IMR-90 (cell line): ENCODE results near the gene LARP1.

Source experiments
- CEBPB ChIP-seq: IDR thresholded peaks from 2 replicates; pipeline ENCODE4 v1.6.1; 2012; ENCODE audit warnings: low read depth, low read length, improper control_type of control experiment
- POLR2A ChIP-seq: IDR thresholded peaks from 2 replicates; pipeline ENCODE4 v1.6.1; 2012; ENCODE audit warnings: mild to moderate bottlenecking, low read depth, low read length
- TF ChIP-seq, protein P1 (sequence below): conservative IDR thresholded peaks from 2 replicates; pipeline ENCODE4 v1.5.1; 2012; ENCODE audit warnings: mild to moderate bottlenecking, low read depth, low read length, improper control_type of control experiment

DNA sequence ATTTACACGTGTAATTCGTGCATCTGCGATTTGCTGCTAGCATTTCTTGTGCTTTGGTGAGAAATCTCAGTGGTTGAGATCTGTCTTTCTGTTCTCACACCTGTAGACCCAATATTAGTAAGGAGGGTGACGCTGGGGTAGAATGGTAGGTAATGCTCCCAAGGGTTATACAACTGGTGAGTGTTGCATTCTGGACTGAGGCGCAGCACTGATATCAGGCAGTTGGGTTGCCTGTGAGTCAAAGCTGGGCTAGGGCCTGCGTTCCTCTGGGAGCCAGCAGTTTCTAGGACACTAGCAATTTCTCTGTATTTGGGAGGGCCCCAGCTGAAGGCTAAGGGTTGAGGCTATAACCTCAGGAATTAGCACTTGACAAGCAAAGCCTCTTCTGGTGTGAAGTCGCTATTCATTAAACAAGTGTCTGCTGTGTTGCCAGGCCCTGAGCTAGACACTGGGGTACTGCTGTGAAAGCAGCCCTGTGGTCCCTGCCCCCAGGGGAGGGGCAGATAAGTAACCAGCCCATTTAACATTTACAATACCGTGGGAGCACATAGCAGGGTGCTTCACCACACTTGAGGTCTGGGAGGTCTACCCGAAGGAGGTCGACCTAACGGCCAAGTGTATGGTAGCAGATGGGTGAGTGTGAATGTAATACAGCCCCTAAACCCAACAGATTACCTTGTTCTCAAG, 28.7 kb downstream of the LARP1 start:
- TF ChIP-seq, protein P1, sequence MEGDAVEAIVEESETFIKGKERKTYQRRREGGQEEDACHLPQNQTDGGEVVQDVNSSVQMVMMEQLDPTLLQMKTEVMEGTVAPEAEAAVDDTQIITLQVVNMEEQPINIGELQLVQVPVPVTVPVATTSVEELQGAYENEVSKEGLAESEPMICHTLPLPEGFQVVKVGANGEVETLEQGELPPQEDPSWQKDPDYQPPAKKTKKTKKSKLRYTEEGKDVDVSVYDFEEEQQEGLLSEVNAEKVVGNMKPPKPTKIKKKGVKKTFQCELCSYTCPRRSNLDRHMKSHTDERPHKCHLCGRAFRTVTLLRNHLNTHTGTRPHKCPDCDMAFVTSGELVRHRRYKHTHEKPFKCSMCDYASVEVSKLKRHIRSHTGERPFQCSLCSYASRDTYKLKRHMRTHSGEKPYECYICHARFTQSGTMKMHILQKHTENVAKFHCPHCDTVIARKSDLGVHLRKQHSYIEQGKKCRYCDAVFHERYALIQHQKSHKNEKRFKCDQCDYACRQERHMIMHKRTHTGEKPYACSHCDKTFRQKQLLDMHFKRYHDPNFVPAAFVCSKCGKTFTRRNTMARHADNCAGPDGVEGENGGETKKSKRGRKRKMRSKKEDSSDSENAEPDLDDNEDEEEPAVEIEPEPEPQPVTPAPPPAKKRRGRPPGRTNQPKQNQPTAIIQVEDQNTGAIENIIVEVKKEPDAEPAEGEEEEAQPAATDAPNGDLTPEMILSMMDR = no peak
- TF ChIP-seq CEBPB (no peak), POLR2A (no peak)
